VCaP (cell line): Measurements from ENCODE around the gene ALG1.

ENCODE experiments used
- H3K27ac ChIP-seq: fragments of 450-650 bp; 2 replicates; pipeline ENCODE4 v1.5.1; 2017
- TF ChIP-seq, protein P1 (sequence below): fragments of 450-650 bp; conservative IDR thresholded peaks from 2 replicates; pipeline ENCODE4 v1.5.1; 2017; ENCODE audit warnings: mild to moderate bottlenecking, moderate library complexity

ALG1 gene, protein sequence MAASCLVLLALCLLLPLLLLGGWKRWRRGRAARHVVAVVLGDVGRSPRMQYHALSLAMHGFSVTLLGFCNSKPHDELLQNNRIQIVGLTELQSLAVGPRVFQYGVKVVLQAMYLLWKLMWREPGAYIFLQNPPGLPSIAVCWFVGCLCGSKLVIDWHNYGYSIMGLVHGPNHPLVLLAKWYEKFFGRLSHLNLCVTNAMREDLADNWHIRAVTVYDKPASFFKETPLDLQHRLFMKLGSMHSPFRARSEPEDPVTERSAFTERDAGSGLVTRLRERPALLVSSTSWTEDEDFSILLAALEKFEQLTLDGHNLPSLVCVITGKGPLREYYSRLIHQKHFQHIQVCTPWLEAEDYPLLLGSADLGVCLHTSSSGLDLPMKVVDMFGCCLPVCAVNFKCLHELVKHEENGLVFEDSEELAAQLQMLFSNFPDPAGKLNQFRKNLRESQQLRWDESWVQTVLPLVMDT

DNA sequence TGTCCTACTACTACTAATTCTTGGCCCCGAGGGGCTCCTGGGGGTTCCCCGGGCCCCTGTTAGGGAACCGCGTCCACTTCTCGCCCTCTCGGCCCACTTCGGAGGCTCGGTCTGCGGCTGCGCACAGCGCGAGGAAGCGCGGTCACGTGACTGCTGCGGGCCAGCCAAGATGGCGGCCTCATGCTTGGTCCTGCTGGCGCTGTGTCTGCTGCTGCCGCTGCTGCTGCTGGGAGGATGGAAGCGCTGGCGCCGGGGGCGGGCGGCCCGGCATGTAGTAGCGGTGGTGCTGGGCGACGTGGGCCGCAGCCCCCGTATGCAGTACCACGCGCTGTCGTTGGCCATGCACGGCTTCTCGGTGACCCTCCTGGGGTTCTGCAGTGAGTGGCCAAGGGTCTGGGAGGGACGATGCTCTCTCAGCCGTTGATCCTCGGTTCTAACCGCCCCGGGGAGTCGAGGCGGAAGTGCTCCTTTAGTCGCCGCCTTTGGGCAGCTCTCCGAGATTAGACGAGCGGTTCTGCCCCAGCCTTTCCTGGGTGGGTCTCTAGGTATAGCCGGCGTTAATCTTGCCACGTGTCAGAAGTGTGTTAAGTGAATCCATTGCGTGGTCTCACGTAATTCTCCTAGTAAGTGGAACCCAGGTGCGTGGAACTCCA is at the start of gene ALG1:
ALG1 (plus strand) TSS at position 163 of the 653 bp plus-strand sequence; CDS start at position 170, 7 bp downstream.
- TF ChIP-seq, protein P1, sequence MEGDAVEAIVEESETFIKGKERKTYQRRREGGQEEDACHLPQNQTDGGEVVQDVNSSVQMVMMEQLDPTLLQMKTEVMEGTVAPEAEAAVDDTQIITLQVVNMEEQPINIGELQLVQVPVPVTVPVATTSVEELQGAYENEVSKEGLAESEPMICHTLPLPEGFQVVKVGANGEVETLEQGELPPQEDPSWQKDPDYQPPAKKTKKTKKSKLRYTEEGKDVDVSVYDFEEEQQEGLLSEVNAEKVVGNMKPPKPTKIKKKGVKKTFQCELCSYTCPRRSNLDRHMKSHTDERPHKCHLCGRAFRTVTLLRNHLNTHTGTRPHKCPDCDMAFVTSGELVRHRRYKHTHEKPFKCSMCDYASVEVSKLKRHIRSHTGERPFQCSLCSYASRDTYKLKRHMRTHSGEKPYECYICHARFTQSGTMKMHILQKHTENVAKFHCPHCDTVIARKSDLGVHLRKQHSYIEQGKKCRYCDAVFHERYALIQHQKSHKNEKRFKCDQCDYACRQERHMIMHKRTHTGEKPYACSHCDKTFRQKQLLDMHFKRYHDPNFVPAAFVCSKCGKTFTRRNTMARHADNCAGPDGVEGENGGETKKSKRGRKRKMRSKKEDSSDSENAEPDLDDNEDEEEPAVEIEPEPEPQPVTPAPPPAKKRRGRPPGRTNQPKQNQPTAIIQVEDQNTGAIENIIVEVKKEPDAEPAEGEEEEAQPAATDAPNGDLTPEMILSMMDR, result no peak
- H3K27ac ChIP-seq, result peak within 1 kb of the TSS; percentile 71

DNA sequence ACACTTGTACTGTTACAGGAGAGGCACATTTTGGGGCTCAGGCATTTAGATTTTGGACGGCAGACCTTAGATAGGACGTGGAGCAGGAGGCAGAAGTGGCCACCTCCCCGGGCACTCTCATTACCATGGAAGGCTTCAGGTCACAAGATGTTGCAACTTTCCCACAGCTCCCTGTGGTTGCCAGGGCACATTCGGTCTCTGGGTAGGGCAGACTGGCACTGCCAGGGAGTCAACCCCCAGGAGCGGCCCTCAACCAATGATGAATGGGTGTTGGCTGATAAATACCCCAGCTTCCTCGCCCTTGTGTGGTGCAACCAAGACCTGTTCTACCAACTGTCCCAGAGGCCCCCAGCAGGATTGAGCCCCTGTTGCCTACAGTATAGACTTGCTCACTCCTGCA is 49.1 kb upstream of the ALG1 start:
- H3K27ac ChIP-seq, result no peak overlapping the region
- TF ChIP-seq, protein P1, result no peak

DNA sequence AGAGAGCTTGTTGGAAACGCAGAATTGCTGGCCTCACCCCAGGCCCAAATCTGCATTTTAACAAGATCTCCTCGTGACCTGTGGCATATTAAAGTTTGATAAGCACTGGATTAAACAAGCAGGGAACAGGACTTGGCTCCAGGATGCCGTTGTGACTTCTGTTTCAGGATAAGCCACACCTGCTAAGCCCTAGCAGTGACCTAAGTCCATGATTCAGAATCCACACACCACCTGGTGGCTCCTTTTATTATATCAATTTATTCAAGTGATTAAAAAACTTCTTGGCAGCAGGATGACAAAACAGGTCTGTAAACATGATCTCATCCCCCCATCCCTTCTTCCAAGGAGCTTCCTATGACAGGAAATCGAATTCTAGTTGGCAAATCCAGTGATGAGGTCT is 47.0 kb upstream of the ALG1 start:
- H3K27ac ChIP-seq, result peak overlapping the region; percentile 79
- TF ChIP-seq, protein P1, result peak; percentile 55

DNA sequence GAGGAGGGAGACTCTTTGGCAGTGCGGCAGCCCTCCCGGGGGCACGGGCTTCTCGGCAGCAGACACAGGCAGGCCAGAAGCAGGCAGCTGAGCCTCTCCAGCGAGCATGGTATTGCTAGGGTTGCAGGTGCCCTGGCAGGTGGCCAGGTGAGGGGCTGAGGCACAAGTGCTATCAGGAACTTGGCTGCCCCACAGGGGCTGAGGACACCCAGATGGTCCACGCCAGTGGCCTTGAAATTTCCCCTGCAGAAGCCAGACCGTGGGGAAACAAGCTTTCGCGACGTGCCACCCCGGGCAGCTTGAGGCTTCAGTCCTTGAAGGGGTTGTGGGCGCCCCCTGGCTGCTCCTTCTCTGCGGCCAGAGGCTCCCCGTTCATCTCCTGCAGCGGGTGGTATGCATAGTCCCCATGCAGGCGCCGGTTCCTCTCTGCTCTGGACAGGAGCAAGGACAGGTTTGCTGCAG is 46.4 kb upstream of the ALG1 start:
- TF ChIP-seq, protein P1, result no peak
- H3K27ac ChIP-seq, result peak overlapping the region; percentile 79

DNA sequence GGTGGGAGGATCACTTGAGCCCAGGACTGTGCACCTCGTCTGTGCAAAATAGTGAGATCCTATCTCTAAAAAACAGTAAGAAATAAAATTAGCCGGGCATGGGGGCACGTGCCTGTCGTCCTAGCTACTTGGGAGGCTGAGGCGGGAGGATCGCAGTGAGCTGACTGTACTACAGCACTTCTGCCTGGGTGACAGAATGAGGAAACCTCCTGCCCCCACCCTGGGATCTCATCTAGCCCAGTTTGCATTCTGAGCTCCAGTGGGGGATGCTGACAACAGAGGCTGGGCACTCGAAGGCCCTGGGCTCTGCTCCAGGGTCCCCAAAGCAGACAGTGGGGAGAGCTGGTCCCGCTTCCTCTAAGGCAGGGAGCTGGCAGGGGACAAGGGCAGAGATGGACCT is 45.0 kb upstream of the ALG1 start:
- no peak overlapping the region for H3K27ac ChIP-seq
- TF ChIP-seq, protein P1, result no peak

DNA sequence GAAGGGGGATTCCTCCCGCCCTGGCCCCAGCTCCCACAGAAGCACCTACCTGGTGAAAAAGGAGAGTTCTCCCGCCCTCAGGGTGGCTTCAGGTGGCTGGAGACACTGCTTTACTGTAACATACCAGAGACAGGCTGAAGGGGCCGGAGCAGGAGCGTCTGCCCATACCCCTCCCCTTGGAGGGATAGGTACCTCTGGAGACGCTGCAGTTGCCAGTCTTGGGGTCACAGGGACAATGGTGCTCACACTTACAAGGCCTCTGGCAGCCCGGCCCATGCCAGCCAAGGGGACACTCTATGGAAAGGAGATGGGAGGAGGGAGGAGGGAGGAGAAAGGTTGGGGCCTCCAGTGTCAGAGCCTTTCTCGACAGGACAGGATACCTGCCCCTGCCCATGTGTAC is 44.6 kb upstream of the ALG1 start:
- no peak overlapping the region for H3K27ac ChIP-seq
- TF ChIP-seq, protein P1, result no peak

DNA sequence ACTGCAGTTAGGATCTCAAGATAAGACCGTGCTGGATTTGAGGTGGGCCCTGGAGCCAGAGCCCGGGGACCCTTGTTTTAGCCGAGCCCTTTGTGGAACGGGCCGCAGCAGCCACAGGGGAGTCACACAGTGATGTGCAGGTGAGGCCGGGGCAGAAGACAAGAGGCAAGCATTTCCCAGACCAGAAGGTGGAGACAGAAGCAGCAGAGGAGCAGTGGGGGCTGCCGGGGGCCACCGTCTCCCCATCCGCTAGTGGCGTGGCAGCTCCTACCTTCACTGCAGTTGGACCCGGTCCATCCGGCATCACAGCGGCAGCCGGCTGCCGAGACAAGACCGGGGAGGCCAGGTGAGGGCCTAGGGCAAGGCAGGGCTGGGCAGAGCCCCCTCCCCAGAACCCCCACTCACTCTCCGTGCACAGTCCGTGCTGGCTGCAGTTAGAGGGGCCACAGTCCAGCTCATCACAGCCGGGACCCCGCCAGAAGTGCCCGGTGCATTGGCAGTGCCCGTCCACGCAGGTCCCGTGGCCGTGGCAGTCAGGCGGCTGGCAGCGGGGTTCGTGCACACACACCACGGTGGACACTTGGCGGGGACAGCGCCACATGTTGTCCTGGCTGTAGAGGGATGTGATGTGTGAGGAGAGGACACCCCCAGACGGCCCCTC is 43.9 kb upstream of the ALG1 start:
- no peak overlapping the region for H3K27ac ChIP-seq
- TF ChIP-seq, protein P1, result no peak
